ENCODE results near the gene CRB1.

The CRB1 gene

GRCh38 chr1:197351821-197352440 is 83.9 kb downstream of the CRB1 start:
- DNase-seq, result no peak

GRCh38 chr1:197355248-197355995 is 87.4 kb downstream of the CRB1 start:
- no peak for DNase-seq

GRCh38 chr1:197356723-197357533 is 88.9 kb downstream of the CRB1 start:
- DNase-seq, result no peak

GRCh38 chr1:197358959-197359358 is 90.9 kb downstream of the CRB1 start:
- DNase-seq, result no peak

GRCh38 chr1:197360068-197360467 is 92.0 kb downstream of the CRB1 start:
- DNase-seq, result no peak

GRCh38 chr1:197362871-197363270 is 94.8 kb downstream of the CRB1 start:
- DNase-seq, result no peak

GRCh38 chr1:197363855-197364254 is 95.8 kb downstream of the CRB1 start:
- DNase-seq, result no peak

- DNase-seq, result no peak
These were observed 98.9 kb downstream of the CRB1 start for GRCh38 chr1:197366996-197367395.

- DNase-seq, result no peak
These were observed 99.6 kb downstream of the CRB1 start for GRCh38 chr1:197367627-197368026.

GRCh38 chr1:197374428-197374827 is 106.4 kb downstream of the CRB1 start:
- no peak for DNase-seq

GRCh38 chr1:197384471-197384870 is 116.4 kb downstream of the CRB1 start:
- no peak for DNase-seq

GRCh38 chr1:197388801-197389200 is 120.7 kb downstream of the CRB1 start:
- DNase-seq, result no peak

GRCh38 chr1:197390856-197391255 is 122.8 kb downstream of the CRB1 start:
- no peak for DNase-seq

- DNase-seq, result no peak
These were observed 123.5 kb downstream of the CRB1 start for GRCh38 chr1:197391303-197392226.

- no peak for DNase-seq
These were observed 124.5 kb downstream of the CRB1 start for GRCh38 chr1:197392541-197392940.

GRCh38 chr1:197393105-197393504 is 125.1 kb downstream of the CRB1 start:
- DNase-seq, result no peak

- no peak for DNase-seq
These were observed 125.7 kb downstream of the CRB1 start for GRCh38 chr1:197393772-197394171.

GRCh38 chr1:197394831-197395608 is 127.0 kb downstream of the CRB1 start:
- no peak for DNase-seq

- no peak for DNase-seq
These were observed 129.8 kb downstream of the CRB1 start for GRCh38 chr1:197397895-197398294.

- no peak for DNase-seq
These were observed 131.9 kb downstream of the CRB1 start for GRCh38 chr1:197399755-197400521.

- no peak for DNase-seq
These were observed 132.5 kb downstream of the CRB1 start for GRCh38 chr1:197400522-197400902.
